ENCODE measurements around the gene ATXN7L2.

The ATXN7L2 gene

GRCh38 chr1:109534307-109534858 lies 50.7 kb downstream of the ATXN7L2 start:
- H3K36me3 ChIP-seq: no peaks in the 10 kb centered on the region
- no peaks in the 10 kb centered on the region for H3K9me3 ChIP-seq (ENCODE audit: severe bottlenecking)
- no peak overlapping the region for H3K4me3 ChIP-seq (ENCODE audit: low read depth, low read length)
- H3K27ac ChIP-seq: no peak overlapping the region
- TF ChIP-seq, protein P1, sequence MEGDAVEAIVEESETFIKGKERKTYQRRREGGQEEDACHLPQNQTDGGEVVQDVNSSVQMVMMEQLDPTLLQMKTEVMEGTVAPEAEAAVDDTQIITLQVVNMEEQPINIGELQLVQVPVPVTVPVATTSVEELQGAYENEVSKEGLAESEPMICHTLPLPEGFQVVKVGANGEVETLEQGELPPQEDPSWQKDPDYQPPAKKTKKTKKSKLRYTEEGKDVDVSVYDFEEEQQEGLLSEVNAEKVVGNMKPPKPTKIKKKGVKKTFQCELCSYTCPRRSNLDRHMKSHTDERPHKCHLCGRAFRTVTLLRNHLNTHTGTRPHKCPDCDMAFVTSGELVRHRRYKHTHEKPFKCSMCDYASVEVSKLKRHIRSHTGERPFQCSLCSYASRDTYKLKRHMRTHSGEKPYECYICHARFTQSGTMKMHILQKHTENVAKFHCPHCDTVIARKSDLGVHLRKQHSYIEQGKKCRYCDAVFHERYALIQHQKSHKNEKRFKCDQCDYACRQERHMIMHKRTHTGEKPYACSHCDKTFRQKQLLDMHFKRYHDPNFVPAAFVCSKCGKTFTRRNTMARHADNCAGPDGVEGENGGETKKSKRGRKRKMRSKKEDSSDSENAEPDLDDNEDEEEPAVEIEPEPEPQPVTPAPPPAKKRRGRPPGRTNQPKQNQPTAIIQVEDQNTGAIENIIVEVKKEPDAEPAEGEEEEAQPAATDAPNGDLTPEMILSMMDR (IDR thresholded peaks at IDR 0.05; ENCODE audit: low read depth, low read length): no peak
- H3K27me3 ChIP-seq (ENCODE audit: insufficient read depth, low read depth, severe bottlenecking): no peaks in the 10 kb centered on the region
- DNase-seq: no peak

DNA sequence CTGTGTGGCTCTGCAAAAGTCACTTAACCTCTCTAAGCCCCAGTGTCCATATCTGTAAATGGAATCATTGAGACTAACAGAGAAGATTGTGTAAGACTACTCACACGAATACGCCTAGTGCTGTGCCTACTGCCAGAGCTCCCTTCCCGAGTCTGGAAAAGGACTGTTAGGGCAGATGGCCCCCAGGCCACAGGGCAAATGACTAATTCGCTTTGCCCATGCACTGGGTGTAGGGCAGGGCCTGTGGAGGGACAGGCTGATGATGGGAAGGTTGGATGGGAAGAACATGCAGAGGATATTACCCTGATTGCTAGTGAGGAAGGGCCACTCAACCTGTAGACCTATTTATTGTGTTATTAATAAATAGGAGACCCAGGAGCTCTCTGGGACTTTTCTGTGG lies 51.8 kb downstream of the ATXN7L2 start:
- Histone ChIP-seq H3K36me3 (no peaks in the 10 kb centered on the region), H3K4me3 (ENCODE audit: low read depth, low read length) (no peak overlapping the region), H3K27ac (peak overlapping the region; percentile 63), H3K9me3 (ENCODE audit: severe bottlenecking) (no peaks in the 10 kb centered on the region), H3K27me3 (ENCODE audit: insufficient read depth, low read depth, severe bottlenecking) (no peaks in the 10 kb centered on the region)
- TF ChIP-seq, protein P1 (IDR thresholded peaks at IDR 0.05; ENCODE audit: low read depth, low read length): no peak
- no peak for DNase-seq

- Histone ChIP-seq H3K27ac (peak overlapping the region; percentile 63), H3K36me3 (no peaks in the 10 kb centered on the region), H3K9me3 (ENCODE audit: severe bottlenecking) (no peaks in the 10 kb centered on the region), H3K27me3 (ENCODE audit: insufficient read depth, low read depth, severe bottlenecking) (no peaks in the 10 kb centered on the region), H3K4me3 (ENCODE audit: low read depth, low read length) (no peak overlapping the region)
- TF ChIP-seq, protein P1 (IDR thresholded peaks at IDR 0.05; ENCODE audit: low read depth, low read length): no peak
- peak; percentile 70 for DNase-seq
Observed at GRCh38 chr1:109535971-109536491, 52.3 kb downstream of the ATXN7L2 start.

DNA sequence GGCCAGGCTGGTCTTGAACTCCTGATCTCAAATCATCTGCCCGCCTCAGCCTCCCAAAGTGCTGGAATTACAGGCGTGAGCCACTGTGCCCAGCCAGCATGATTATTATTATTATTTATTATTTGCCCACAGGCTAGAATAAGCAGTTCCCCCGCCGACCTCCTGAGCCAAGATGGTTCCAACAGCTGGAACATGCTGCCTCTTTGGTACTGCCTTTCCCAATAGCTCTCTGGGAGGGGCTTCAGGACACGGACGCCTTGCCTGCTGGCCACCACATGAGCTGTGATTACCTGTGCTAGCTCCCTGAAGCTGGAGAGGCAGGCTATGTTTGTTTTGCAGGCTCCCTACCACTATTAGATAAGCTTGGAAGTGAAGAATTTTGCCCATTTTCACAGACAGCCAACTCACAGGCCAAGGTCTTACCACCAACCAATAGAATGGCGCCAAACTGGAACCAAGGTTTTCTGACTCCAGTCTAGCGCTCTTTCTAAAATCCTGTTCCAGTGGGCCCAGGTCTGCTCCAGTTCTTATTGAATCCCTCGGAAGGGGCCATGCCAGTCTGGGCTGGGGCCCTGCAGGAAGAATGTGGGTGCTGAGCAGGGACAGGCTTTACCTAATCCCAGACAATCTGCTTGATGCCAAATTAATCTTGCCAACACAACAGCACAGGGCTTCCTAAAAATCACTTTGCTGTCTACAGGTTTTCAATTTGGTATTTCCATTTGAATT lies 53.9 kb downstream of the ATXN7L2 start:
- TF ChIP-seq, protein P1 (IDR thresholded peaks at IDR 0.05; ENCODE audit: low read depth, low read length): no peak
- Histone ChIP-seq H3K4me3 (ENCODE audit: low read depth, low read length) (no peak overlapping the region), H3K9me3 (ENCODE audit: severe bottlenecking) (no peaks in the 10 kb centered on the region), H3K27ac (peak overlapping the region; percentile 3; the same call in 1 of the 2 replicates), H3K27me3 (ENCODE audit: insufficient read depth, low read depth, severe bottlenecking) (no peaks in the 10 kb centered on the region), H3K36me3 (no peaks in the 10 kb centered on the region)
- peak; percentile 47 for DNase-seq

DNA sequence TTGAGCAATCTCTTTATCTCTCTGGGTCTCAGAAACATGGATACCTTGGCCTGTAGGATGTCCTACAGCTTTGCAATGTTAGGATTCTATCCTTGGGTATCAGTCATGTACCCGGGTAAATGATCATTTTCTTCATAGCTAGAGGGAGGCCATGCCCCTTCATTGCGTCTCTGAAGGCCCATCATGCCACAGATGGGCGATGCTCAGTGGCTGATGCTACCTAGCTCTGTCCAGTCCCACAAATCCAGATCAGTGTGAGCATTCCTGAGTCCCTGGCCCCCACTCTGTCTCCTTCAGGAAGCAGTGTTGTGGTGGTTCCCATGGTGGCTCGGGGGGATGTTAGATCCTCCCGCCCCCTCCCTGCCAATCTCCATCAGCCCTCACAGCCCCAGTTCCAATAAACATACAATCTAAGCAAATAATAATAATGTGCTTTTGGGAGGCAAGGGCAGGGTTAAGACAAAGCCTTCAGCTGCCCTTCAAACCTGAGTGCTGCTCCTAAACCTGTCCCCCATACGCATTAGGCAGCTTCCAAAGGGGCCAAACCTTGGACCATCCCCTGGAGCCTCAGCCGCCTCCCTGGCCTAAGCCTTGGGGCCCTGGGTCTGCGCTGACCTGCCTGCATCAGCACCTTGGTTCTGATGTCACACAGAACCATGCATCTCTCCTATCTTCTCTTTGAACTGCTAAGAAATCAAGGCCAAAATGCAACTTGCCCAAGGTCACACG lies 55.3 kb downstream of the ATXN7L2 start:
- H3K9me3 ChIP-seq (ENCODE audit: severe bottlenecking): no peaks in the 10 kb centered on the region
- no peak for DNase-seq
- H3K27me3 ChIP-seq (ENCODE audit: insufficient read depth, low read depth, severe bottlenecking): no peaks in the 10 kb centered on the region
- no peak overlapping the region; the same call in 1 of the 2 replicates for H3K27ac ChIP-seq
- TF ChIP-seq, protein P1 (IDR thresholded peaks at IDR 0.05; ENCODE audit: low read depth, low read length): no peak
- H3K36me3 ChIP-seq: no peaks in the 10 kb centered on the region
- no peak overlapping the region for H3K4me3 ChIP-seq (ENCODE audit: low read depth, low read length)

All from WERI-Rb-1 (cell line).